GM04504 (cell line): Measurements from ENCODE around the gene NPC1.

ENCODE experiments used
- DNase-seq: peaks from one replicate; pipeline ENCODE4 v3.0.0-alpha.2; 2012; ENCODE audit warnings: low read depth

Gene NPC1

DNA sequence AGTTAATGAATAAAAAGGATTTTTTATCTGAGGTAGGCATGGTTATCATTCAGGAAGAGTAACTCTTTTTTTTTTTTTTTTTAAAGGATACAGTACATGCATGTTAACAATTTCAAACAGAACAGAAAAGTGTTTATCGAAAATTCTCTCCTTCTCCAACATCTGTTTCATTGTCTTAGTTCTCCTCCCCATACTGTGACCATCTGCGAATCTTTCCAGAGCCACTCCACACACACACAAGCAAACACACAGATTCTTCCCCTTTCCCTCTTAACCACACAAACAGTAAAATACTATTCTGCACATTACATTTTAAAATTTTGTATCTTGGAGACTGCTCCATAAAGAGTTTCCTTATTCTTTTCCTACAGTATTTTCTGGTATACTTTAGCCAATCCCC is 38.0 kb downstream of the NPC1 start:
- no peak for DNase-seq

DNA sequence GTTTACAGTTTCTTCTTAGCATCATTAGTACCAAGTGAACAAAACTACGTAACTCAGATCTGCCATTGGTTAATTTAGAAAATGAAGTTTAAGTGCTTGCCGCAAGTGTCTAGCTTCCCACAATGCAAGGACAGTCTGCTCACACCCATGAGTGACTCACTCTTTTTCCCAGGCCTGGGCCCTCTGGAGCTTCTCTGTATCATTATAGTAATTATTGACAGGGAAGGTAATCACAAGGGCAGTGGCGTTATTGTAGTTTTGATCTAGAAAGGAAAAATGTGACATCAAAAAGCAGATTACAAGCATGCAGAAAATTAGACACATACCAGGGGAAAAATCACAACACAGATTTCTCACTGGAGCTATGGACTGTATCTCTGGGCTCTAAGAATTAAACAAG is 38.5 kb downstream of the NPC1 start:
- no peak for DNase-seq

DNA sequence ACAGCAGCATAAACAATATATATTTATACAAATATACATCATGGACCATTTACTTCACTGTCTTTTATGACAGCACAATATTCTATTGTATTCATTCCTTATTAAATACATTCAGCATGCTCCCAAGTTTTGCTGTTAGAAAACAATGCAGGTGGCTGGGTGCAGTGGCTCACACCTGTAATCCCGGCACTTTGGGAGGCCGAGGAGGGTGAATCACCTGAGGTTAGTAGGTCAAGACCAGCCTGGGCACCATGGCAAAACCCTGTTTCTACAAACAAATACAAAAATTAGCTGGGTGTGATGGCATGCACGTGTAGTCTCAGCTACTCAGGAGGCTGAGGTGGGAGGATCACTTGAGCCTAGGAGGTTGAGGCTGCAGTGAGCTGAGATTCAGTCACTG is 39.0 kb downstream of the NPC1 start:
- no peak for DNase-seq

DNA sequence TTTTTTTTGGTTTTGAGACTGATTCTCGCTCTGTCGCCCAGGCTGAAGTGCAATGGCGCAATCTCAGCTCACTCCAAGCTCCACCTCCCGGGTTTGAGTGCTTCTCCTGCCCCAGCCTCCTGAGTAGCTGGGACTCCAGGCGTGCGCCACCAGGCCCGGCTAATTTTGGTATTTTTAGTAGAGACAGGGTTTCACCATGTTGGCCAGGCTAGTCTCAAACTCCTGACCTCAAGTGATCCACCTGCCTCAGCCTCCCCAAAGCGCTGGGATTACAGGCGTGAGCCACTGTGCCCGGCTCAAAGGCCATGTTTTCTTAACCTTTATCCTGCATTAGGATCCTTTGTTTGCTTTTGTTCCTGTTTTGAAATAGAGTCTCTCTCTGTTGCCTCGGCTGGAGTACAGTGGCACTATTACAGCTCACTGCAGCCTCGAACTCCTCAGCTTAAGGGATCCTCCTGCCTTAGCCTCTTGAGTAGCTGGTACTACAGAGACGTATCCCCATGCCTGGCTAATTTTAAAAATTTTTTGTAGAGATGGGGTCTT is 41.0 kb downstream of the NPC1 start:
- no peak for DNase-seq

DNA sequence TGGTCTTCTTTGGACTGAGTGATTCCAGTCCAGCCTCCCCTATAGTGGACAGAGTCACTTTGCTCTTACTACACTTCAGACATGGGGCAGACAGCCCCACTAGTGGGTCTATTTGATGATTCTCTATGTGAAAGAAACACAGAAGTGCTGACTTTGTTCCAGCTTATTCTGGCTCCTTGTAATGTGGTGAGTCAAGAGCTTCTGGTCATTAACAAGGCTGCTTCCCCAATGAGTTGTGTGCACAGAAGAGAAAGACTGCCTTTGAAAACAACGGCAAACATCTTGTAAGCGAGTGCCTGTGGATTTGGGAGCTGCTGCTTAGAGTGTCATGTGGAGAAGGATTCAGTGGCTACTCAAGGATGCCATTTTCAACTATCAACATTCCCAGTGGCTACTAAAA is 43.8 kb downstream of the NPC1 start:
- DNase-seq = no peak

DNA sequence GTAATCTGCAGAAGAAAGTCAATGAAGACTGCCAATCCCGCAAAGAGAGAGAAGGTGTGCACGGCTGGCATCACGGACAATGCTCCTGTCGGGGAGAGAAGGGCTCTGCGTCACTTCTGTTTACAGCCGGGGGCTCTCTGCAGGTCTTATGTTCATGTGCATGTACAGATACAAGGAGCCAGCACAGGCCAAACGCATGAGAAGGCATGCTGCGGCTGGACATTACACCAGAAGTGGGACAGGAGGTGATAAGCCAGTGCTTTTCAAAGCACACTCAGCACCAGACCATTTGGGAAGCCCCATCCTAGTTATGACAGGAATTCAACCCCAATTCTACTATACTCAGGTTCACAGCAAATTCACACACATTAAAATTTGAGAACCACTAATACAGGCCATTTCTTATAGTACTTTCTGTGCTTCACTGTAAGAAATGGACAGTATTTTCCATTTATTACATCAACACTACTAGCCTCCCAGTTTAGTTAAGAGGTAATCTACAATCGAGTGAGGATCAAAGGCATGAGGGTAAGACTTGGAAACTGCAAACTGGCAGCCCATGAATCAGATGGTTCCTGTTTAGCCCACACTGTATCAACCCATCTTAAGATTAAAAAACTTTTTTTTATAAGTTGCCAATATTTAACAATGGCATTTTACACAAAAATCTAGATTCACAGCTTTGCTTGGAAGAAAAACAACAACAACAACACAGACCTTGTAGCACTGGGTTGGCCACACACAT is 44.8 kb downstream of the NPC1 start:
- no peak for DNase-seq

DNA sequence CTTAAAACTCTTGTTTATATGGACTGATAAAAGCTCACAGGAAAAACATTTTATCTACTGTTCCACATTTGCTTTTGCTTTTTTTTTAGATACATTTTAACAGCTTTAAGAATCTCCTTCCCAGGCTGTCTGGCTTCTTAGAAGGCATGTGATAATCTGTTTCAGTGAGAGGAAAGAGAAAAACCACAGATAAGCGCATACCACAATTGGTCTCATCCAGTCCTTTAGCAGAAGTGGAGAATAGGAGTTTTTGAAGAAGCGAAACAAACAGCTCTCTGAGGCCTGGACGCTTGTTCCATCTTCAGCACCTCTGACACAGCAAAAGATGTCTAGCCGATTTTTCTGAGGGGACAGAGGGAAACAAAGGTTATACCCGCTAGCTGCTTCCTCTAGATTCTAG is 45.4 kb downstream of the NPC1 start:
- no peak for DNase-seq

DNA sequence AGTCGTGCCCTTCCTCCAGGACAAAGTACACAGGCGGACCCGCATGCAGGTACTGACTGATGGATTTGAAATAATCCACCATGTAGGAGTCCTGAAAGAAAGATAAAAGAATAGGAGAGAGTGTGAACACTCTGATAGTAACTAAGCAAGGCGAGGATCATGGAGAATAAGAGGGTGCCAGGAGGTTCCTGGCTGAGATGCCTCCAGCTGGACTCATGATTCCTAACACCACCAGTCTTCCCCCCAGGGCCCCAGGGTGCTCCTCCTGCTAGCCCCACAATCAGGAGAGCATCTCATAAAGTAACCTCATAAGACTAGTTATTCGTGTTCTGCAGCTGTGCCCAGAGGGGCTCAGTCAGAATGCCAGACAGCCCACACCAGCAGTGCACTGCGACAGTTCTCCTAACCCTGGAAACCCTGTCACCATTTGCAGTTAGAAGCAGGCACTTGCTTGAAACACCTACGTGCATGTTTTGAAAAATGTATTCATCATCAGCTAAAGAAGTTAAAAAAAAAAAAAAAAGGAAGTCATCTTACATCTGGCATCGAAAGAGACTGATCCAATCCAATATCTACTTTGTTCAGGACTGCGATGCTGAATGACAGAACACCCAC is 46.3 kb downstream of the NPC1 start:
- DNase-seq = no peak

DNA sequence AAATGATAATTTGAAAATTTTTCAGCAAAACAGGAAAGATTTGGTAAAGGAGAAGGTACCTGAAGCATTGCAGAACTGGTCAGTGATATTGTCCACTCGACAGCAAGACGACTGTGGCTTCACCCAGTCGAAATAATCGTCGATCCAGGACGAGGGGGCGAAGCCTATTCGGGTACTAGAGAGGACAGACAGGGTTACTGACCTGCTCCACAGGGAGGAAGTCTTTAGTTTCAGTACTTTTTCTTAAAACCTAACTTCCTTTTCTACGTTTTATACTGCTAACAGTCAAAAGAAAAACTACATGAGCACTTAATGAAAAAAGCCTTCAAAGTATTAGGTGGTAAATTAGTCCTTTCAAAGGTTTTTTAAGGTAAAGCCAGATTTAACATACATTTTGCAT is 47.0 kb downstream of the NPC1 start:
- no peak for DNase-seq

DNA sequence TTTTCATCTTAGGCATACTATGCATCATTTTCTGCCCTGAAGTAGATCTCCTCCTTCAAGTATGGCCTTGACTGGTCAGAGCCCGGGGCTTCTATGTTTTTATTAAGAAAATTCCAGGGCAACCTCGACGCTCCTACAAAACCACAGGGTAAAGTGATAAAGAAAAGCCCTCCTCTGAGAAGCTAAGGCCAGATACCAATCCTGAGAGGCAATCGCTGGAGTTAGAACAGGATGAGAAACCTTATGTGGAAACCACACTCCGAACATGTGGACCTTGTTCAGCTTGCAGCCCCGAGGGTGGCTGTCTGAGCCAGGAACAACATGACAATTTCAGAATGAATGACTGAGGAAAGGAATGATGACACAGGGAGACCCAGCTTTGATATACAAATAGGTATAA is 47.4 kb downstream of the NPC1 start:
- DNase-seq = no peak

DNA sequence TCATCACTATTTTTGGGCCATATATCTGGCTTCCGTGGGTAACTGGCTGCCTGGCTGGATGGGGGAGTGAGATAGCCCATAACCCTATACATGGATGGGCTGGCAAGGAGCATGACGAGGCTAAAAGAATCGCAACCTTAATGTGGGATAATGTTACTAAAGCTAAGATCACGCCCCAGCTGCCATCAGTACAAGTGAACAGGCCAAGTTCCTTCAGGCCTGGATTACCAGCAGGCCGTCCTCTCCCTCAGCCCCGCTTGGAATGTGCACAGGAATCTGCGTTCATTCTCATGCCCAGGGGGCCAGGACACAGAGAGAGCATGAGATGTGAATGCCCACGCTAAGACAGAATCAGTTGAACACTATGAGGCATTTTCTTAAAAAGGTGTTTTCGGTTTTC is 48.3 kb downstream of the NPC1 start:
- DNase-seq = no peak

DNA sequence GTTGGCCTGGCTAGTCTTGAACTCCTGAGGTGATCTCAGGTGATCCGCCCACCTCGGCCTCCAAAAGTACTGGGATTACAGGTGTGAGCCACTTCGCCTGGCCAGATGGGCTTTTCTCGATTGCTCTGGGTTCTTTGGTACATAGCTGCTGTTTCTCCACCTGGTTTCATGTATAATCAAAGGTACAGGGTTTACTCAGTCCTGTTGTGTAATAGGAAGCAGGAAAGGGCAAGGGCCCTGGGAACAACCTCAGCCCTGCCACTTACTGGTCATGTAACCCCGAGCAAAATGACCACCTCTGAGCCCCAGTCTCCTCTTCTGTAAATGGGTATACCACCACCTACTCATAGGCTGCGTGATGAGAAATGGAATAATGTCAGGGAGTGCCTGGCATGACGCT is 49.0 kb downstream of the NPC1 start:
- DNase-seq = no peak

DNA sequence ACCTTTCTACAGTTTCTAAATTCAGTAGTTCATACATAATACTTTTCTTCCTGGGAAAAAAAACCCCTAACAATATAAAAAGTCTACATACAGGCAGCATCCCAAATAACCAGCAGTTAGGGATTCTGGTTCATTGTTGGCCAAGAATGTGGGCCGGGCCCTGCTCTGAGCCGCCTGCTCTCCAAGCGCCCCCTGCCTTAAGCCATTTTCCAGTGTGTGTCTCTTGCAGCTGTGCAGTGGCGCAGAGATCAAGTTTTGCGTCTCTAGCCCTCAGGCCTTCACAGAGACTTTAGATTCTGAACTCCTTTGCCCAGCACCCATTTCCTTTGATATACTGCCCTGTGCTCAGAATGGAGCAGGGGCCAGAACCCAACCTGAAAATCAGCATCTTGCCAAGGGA is 50.1 kb downstream of the NPC1 start:
- DNase-seq = no peak

DNA sequence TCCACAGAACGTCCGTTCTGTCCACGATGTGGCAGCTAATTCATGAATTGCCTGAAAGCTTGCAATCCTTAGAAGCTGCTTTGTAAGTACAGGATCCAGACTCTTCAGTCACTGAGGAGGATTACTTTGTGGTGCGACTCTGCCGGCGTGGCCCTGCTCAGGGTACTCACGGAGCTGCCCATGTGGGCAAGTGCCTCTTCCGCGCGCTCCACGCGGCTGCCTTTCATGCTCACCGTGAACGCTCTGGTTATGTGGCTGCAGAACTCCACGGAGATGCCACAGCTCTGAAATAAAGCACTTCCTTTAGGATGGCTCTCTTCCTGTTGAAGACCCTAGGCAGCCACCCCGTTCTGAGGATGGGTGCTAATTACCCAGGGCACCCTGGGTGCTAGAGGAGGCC is 52.0 kb downstream of the NPC1 start:
- no peak for DNase-seq

DNA sequence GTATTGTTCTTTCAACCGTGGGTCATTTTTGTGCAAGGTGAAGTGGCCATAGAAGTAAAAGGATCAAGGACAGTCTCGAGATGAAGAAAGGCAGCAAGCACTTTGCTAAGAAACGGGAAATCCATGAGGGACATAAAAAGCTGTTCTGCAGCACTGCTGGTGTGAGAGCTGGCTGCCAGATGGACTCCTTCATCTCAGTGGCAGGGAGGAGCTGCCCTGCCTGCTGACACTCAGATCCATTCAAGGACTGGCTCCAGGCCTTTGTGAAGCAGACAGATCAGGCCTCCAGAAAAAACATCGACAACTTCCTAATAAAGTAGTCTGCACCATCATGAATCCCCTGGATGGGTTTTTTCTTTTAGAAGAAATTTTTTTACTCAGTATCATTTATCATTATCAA is 53.5 kb downstream of the NPC1 start:
- no peak for DNase-seq

DNA sequence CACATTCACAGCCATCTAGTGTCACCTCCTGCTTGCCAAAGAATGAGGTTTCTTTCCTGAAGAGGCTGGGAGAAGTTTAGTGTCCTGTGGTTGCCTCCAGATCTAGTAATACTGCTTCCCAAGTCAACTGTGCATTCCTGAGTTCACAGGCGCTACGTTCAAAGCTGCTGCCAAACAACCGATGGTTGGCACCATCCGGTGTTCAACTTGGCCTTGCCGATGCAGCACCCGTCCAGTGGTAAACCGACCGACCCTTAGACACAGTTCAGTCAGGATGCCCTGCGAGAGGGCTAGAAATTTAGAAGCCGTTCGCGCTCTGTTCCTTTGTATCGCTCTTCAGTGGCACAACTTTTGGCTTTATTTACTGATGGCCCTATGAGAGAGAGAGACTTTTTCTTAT is 54.4 kb downstream of the NPC1 start:
- DNase-seq = no peak

DNA sequence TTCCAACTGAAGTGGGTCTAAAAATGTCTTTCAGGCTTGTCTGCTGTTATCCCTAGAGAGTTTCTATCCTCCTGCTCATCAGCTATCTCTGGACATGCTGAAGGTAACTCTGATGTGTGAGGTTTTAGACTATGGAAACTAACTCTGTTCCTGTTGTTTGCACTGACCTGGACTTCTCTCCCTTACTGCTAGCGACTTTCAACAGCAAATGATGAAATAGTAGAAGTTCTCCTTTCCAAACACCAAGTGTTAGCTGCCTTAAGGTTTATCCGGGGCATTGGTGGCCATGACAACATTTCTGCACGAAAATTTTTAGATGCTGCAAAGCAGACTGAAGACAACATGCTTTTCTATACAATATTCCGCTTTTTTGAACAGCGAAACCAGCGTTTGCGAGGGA is 56.1 kb downstream of the NPC1 start:
- no peak for DNase-seq

DNA sequence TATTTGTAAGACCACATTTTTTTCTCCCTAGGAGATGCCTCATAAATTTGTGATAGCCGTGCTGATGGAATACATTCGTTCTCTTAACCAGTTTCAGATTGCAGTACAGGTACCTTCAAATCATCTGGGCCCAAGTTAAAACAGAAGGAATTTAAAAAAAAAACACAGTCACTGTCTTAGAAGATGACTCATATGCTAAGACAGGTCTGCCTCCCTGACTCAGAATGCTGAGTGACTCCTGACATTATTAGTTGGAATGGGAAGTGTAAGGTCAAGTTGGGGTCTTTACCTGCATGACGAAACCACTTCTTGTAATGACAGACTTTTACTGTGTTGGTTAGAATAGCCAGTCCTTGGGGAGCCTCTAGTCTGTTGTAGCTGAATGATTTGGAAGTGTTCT is 56.7 kb downstream of the NPC1 start:
- DNase-seq = no peak

DNA sequence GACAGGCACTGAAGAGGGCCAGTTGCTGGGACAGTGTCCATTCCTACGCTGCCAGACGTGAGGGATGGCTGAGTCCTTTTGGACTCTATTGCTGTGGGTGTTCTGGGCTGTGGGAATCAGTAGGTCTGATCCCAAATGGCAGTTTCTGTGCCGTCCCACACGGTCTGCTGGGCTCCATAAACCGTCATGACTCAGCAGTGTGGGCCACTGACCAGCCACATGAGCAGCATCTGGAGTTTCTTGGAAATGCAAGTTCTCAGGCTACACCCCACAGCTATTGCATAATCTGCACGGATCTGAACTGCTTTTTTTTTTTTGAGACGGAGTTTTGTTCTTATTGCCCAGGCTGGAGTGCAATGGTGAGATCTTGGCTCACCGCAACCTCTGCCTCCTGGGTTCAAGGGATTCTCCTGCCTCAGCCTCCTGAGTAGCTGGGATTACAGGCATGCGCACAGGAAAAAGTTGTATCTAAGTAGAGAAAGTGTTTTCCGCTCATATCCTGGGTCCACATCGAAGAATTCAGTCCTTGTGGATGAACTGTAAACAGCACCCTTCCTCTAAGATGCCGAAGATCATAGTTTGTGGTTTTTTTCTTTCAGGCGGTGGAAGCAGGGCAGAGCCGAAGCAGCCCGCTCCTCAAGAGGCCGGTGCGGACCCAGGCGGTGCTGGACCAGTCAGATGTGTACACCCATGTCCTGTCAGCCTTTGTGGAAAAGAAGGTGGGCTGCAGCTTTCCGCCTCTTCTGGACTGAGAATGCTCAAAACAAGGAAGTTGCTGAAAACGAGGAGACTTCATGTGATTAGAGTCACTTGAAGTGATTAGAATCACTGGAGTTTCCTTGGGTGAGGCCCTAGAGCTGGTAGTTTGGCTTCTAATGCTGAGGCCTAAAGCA is 57.5 kb downstream of the NPC1 start:
- peak; percentile 86 for DNase-seq

DNA sequence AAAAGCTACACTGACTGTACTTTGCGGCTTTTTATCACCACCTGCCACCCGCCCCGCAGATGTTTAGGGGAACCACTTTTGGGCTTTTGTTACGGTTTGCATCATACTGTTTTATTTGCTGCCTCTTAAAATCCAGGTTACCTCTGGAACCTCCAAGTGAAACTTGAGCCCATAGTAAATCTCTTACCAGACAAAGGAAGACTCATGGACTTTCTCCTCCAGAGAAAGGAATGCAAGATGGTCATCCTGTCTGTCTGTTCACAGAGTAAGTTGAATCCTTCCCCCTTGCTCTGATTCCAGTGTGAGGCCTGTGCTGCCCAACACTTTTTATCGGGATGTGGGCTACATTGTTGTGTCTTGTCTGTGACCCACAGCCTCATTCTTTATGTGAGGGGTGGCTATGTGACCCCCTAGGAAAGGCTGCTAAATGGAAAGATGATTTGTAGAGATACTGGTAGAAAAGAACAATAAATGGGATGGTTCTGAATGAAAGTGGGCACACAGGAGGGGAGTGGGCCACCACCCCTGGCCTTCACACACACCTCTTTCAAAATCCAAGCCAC is 59.7 kb downstream of the NPC1 start:
- no peak for DNase-seq

DNA sequence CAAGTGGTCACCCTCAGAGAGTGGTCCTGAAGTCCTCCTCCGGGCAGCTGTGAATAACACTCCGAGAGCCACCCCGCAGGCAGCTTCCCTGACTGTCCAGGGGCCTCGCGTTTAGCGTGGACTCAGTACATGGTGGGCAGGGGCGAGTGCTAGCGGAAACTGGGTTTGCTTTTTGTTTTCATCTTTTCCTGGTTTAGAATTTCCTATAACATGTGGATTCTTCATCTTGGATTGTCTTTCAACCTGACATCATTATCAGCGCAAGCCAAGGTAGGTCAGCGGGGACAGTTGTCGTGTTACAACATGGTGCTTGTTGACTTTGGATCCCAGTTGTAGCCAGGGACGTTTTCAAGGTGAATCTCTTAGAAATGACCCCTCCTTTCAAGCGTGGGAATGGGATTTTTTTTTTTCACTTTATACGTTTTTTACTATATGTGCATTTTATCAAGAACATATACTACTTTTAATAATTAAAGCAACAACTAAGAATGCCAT is 62.0 kb downstream of the NPC1 start:
- DNase-seq = no peak

DNA sequence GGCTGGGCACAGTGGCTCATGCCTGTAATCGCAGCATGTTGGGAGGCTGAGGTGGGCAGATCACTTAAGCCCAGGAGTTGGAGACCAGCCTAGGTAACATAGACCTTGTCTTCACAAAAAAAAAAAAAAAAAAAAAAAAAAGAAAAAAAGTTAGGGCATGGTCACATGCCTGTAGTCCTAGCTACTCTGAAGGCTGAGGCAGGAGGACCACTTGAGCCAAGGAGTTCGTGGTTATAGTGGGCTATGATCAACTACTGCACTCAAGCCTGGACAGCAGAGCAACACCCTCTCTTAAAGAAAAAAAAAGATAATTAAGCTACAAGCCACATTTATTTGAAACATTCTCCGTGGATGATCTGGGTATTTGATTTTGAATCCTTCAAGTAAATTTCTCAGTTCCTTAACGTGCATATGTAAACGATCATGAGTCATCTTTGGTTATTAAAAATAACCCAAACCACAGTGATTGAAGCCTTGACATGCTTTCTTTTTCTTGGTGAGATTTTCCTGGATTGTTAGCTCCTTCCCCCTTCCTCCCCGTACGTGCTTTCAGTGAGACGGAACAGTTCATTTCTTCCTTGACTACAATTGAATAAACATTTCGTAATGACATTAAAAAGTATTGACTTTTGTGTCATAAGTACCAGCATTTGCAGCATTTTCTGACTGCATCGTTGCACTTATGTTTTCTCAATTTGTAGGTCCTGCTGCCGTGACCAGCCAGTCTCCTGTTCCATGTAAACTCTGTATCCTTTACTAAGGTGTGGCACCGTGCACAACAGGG is 62.7 kb downstream of the NPC1 start:
- DNase-seq = peak; percentile 83
